HEK293 (cell line): ENCODE data around the gene GLIS1.
A peak's percentile ranks its signal among the peaks of the same experiment; 100 is the strongest.

ENCODE experiments used
- CTCF ChIA-PET: fragments of 350-600 bp; formaldehyde crosslinking; extraction: SDS; loops from one replicate; lab custom pipeline; 2021; ENCODE audit warnings: antibody characterized with exemption; lab: Yijun Ruan, JAX
- POLR2A ChIA-PET: fragments of 300-600 bp; formaldehyde crosslinking; extraction: SDS; loops from one replicate; lab custom pipeline; 2020; ENCODE audit warnings: antibody characterized with exemption, inconsistent platforms; lab: Yijun Ruan, JAX
- H3K27ac ChIP-seq: fragments of 200-500 bp; sonication (Bioruptor generic); 2 replicates; pipeline ENCODE4 v1.5.1; 2014; ENCODE audit warnings: low read depth, low read length, control low read depth, inconsistent platforms; ENCODE audit errors: extremely low read depth
- H3K36me3 ChIP-seq, 2 experiments: fragments of 200-500 bp in 1 of 2; sonication (Bioruptor generic) in 1 of 2; 1 replicate in 1 of 2; 2 replicates in 1 of 2; pipeline ENCODE4 v1.5.1; 2014 to 2017; ENCODE audit warnings: inconsistent platforms in 2 of 2, low read length in 2 of 2; ENCODE audit not compliant: control insufficient read depth in 2 of 2, insufficient read depth in 1 of 2
- H3K4me1 ChIP-seq: fragments of 200-500 bp; sonication (Bioruptor generic); 2 replicates; pipeline ENCODE4 v1.5.1; 2014; ENCODE audit warnings: mild to moderate bottlenecking, low read length, inconsistent platforms; ENCODE audit not compliant: control insufficient read depth, insufficient read depth
- H3K4me3 ChIP-seq: 2 replicates; pipeline ENCODE4 v1.5.1; 2011; ENCODE audit warnings: low read depth, mild to moderate bottlenecking, control low read depth, low read length, moderate library complexity
- H3K9me3 ChIP-seq: fragments of 200-500 bp; sonication (Bioruptor generic); 2 replicates; pipeline ENCODE4 v1.5.1; 2014; ENCODE audit warnings: low read depth, low read length, inconsistent platforms; ENCODE audit not compliant: control insufficient read depth, insufficient read depth
- EGR2 ChIP-seq: fragments of 450-650 bp; formaldehyde crosslinking; IDR thresholded peaks from 2 replicates; pipeline ENCODE4 v1.5.1; 2016; ENCODE audit warnings: low read depth, missing biosample characterization, missing genetic modification characterization
- KLF1 ChIP-seq: fragments of 450-650 bp; formaldehyde crosslinking; IDR thresholded peaks from 2 replicates; pipeline ENCODE4 v1.5.1; 2016; ENCODE audit warnings: missing biosample characterization, missing genetic modification characterization
- SCRT1 ChIP-seq: fragments of 450-650 bp; formaldehyde crosslinking; IDR thresholded peaks from 2 replicates; pipeline ENCODE4 v1.5.1; 2016; ENCODE audit warnings: missing biosample characterization, missing genetic modification characterization, borderline replicate concordance
- SP2 ChIP-seq: fragments of 450-650 bp; formaldehyde crosslinking; IDR thresholded peaks from 2 replicates; pipeline ENCODE4 v1.5.1; 2016; ENCODE audit warnings: missing biosample characterization, missing genetic modification characterization
- SP3 ChIP-seq: fragments of 450-650 bp; formaldehyde crosslinking; IDR thresholded peaks from 2 replicates; pipeline ENCODE4 v1.5.1; 2016; ENCODE audit warnings: missing biosample characterization, missing genetic modification characterization
- WT1 ChIP-seq: fragments of 450-650 bp; formaldehyde crosslinking; IDR thresholded peaks from 2 replicates; pipeline ENCODE4 v1.5.1; 2016; ENCODE audit warnings: missing biosample characterization, missing genetic modification characterization
- ZEB2 ChIP-seq: fragments of 450-650 bp; formaldehyde crosslinking; IDR thresholded peaks from 2 replicates; pipeline ENCODE4 v1.5.1; 2016; ENCODE audit warnings: missing biosample characterization, missing genetic modification characterization
- ZFHX2 ChIP-seq: fragments of 450-650 bp; formaldehyde crosslinking; conservative IDR thresholded peaks from 2 replicates; pipeline ENCODE4 v1.5.1; 2016; ENCODE audit warnings: missing biosample characterization, missing genetic modification characterization
- ZFP69B ChIP-seq: fragments of 450-650 bp; formaldehyde crosslinking; IDR thresholded peaks from 2 replicates; pipeline ENCODE4 v1.5.1; 2016; ENCODE audit warnings: missing biosample characterization, missing genetic modification characterization
- ZIC2 ChIP-seq: fragments of 450-650 bp; formaldehyde crosslinking; IDR thresholded peaks from 2 replicates; pipeline ENCODE4 v1.5.1; 2016; ENCODE audit warnings: missing biosample characterization, missing genetic modification characterization
- ZNF223 ChIP-seq: fragments of 450-650 bp; formaldehyde crosslinking; IDR thresholded peaks from 2 replicates; pipeline ENCODE4 v1.5.1; 2016; ENCODE audit warnings: missing biosample characterization, missing genetic modification characterization
- ZNF239 ChIP-seq: fragments of 450-650 bp; formaldehyde crosslinking; IDR thresholded peaks from 2 replicates; pipeline ENCODE4 v1.5.1; 2016; ENCODE audit warnings: missing biosample characterization, missing genetic modification characterization
- ZNF341 ChIP-seq: fragments of 450-650 bp; formaldehyde crosslinking; IDR thresholded peaks from 2 replicates; pipeline ENCODE4; 2016; ENCODE audit warnings: low read depth, missing biosample characterization, missing genetic modification characterization
- ZNF501 ChIP-seq: fragments of 450-650 bp; formaldehyde crosslinking; IDR thresholded peaks from 2 replicates; pipeline ENCODE4 v1.5.1; 2016; ENCODE audit warnings: missing biosample characterization, missing genetic modification characterization
- ZNF514 ChIP-seq: fragments of 450-650 bp; formaldehyde crosslinking; IDR thresholded peaks from 2 replicates; pipeline ENCODE4 v1.5.1; 2016; ENCODE audit warnings: missing biosample characterization, missing genetic modification characterization
- ZNF529 ChIP-seq: fragments of 450-650 bp; formaldehyde crosslinking; IDR thresholded peaks from 2 replicates; pipeline ENCODE4 v1.5.1; 2017; ENCODE audit warnings: missing genetic modification characterization, missing biosample characterization; ENCODE audit not compliant: insufficient replicate concordance
- ZNF600 ChIP-seq: fragments of 450-650 bp; formaldehyde crosslinking; IDR thresholded peaks from 2 replicates; pipeline ENCODE4 v1.5.1; 2016; ENCODE audit warnings: missing biosample characterization, missing genetic modification characterization
- ZNF664 ChIP-seq: fragments of 450-650 bp; formaldehyde crosslinking; IDR thresholded peaks from 2 replicates; pipeline ENCODE4 v1.5.1; 2016; ENCODE audit warnings: missing biosample characterization, missing genetic modification characterization
- TF ChIP-seq, protein P1 (sequence below): fragments of 450-650 bp; formaldehyde crosslinking; IDR thresholded peaks from 2 replicates; pipeline ENCODE4 v1.5.1; 2017; ENCODE audit warnings: missing biosample characterization, missing genetic modification characterization
- TF ChIP-seq, protein P2 (sequence below): fragments of 450-650 bp; formaldehyde crosslinking; IDR thresholded peaks from 2 replicates; pipeline ENCODE4 v1.5.1; 2016; ENCODE audit warnings: missing biosample characterization, missing genetic modification characterization

Gene GLIS1

GRCh38 chr1:53508991-53509666 is 229.8 kb downstream of the GLIS1 start:
- TF ChIP-seq ZFHX2 (peak; percentile 75), WT1 (tag by site-specific recombination) (peak; percentile 56; the same call in 1 of the 2 replicates), SP3 (peak; percentile 67), EGR2 (tag by site-specific recombination) (0 out of 2 replicates have a peak, but pooled peaks have one; percentile 45), ZNF341 (tag by site-specific recombination) (peak; percentile 31), ZNF529 (tag by site-specific recombination) (no peak), SP2 (tag by site-specific recombination) (peak; percentile 43; the same call in 1 of the 2 replicates), ZNF501 (tag by site-specific recombination) (no peak), ZFP69B (tag by site-specific recombination) (0 out of 2 replicates have a peak, but pooled peaks have one; percentile 38), KLF1 (tag by site-specific recombination) (peak; percentile 89), ZNF223 (tag by site-specific recombination) (peak; percentile 90), ZEB2 (no peak), ZNF239 (no peak), ZNF600 (tag by site-specific recombination) (peak; percentile 90)
- TF ChIP-seq, protein P1, sequence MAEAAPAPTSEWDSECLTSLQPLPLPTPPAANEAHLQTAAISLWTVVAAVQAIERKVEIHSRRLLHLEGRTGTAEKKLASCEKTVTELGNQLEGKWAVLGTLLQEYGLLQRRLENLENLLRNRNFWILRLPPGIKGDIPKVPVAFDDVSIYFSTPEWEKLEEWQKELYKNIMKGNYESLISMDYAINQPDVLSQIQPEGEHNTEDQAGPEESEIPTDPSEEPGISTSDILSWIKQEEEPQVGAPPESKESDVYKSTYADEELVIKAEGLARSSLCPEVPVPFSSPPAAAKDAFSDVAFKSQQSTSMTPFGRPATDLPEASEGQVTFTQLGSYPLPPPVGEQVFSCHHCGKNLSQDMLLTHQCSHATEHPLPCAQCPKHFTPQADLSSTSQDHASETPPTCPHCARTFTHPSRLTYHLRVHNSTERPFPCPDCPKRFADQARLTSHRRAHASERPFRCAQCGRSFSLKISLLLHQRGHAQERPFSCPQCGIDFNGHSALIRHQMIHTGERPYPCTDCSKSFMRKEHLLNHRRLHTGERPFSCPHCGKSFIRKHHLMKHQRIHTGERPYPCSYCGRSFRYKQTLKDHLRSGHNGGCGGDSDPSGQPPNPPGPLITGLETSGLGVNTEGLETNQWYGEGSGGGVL (tag by site-specific recombination): peak; percentile 55; the same call in 1 of the 2 replicates
- TF ChIP-seq, protein P2, sequence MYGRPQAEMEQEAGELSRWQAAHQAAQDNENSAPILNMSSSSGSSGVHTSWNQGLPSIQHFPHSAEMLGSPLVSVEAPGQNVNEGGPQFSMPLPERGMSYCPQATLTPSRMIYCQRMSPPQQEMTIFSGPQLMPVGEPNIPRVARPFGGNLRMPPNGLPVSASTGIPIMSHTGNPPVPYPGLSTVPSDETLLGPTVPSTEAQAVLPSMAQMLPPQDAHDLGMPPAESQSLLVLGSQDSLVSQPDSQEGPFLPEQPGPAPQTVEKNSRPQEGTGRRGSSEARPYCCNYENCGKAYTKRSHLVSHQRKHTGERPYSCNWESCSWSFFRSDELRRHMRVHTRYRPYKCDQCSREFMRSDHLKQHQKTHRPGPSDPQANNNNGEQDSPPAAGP (tag by site-specific recombination): peak; percentile 85
- Histone ChIP-seq H3K36me3 (no peaks in the 10 kb centered on the region), H3K27ac (no peak overlapping the region), H3K4me3 (no peak overlapping the region), H3K4me1 (peaks cover 13% of the 10 kb centered on the region), H3K9me3 (no peaks in the 10 kb centered on the region)
- POLR2A ChIA-PET: no interaction called here
- CTCF ChIA-PET: no interaction called here

DNA sequence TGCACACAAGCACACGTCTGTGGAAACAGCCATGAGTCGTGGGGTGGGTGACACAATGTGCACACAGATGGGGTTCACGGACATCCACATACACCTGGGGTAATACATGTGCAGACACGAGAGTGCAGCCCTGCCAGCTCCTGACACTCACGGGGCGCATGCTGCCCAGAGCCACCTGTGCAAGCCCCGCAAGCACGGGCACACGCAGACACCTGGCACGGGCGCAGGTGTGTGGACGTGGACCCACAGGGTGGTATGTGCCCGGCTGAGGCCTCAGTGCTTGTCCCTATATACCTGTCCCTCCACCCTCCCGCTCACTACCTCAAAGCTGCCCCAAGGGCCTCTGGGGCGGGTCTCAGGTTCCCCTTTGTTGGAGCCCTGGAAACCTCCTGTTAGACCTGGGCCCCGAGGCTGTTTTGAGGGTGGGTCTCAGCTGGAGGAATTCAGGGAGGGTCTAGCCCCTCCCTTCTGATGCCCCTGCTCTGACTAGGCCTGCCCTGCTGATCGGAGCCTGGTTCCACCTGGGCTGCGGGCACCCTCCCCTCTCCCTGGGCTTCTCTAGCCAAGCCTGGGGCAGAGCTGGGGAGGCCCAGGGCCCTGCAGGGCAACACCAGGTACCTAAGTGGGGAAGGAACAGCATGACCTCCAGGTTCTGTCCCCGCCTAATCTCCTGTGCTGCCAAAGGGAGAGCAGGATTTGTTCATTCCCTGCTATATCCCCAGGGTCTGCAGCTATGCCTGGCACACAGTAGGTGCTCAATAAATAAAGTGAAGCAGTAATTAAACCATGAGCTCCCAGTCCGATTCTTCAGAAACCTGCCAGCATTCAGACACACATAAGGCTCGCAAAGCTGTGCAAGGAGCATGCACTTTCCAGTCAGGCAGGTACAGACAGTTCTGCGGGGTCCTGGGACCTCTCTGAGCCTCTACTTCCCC is 230.6 kb downstream of the GLIS1 start:
- ChIA-PET CTCF (interaction anchor here (0.5 kb wide), 1 partner anchor 23 kb away, joined by 3 read pairs; no protein-coding TSS in a partner anchor), POLR2A (no interaction called here)
- H3K4me3 ChIP-seq: no peak overlapping the region
- H3K27ac ChIP-seq: no peak overlapping the region
- H3K9me3 ChIP-seq: no peaks in the 10 kb centered on the region
- TF ChIP-seq ZIC2 (tag by site-specific recombination) (peak; percentile 44), ZNF514 (no peak), ZNF664 (tag by site-specific recombination) (peak; percentile 81), SCRT1 (tag by site-specific recombination) (no peak)
- TF ChIP-seq, all 188 proteins: peak for 2
- Histone ChIP-seq H3K36me3 (no peaks in the 10 kb centered on the region), H3K4me1 (peaks cover 13% of the 10 kb centered on the region)
